ENCODE data around the gene LRRTM1.

- TF ChIP-seq CTCF (IDR thresholded peaks at IDR 0.05; ENCODE audit: insufficient read depth, low read length, poor library complexity, severe bottlenecking) (no peak), EZH2phosphoT487 (conservative IDR thresholded peaks at IDR 0.05; ENCODE audit: low read length) (no peak)
Observed at GRCh38 chr2:80292474-80292873, 12.1 kb downstream of the LRRTM1 start.
